HepG2 (cell line): ENCODE measurements around the gene RBM34. TPM values are rescaled to one million over a fixed set of nuclear protein-coding genes. Genes with fewer than 3 reads are reported as not detected.

Experiments used
- ASH2L ChIP-seq: fragments of 300-600, 200-600 bp; sonication (generic); IDR thresholded peaks from 2 replicates; pipeline ENCODE4 v1.7.0; 2017; ENCODE audit warnings: low read depth, mild to moderate bottlenecking, moderate library complexity, mixed read lengths, low read length; ENCODE audit not compliant: insufficient read length
- CEBPB ChIP-seq: IDR thresholded peaks from 2 replicates; pipeline ENCODE4 v1.6.1; 2011; ENCODE audit warnings: low read depth, low read length, improper control_type of control experiment, borderline replicate concordance
- ELK4 ChIP-seq: sonication (generic); formaldehyde crosslinking; IDR thresholded peaks from 2 replicates; pipeline ENCODE4 v1.9.0; 2021; ENCODE audit warnings: missing genetic modification reagents, borderline replicate concordance
- HNRNPH1 ChIP-seq: fragments of 200-400 bp; formaldehyde crosslinking; optimal IDR thresholded peaks from 2 replicates; pipeline ENCODE3; 2017; ENCODE audit warnings: mild to moderate bottlenecking, low read depth, low read length
- JDP2 ChIP-seq: sonication (generic); formaldehyde crosslinking; IDR thresholded peaks from 2 replicates; pipeline ENCODE4 v1.8.1; 2022; ENCODE audit warnings: missing genetic modification reagents, borderline replicate concordance
- KDM2A ChIP-seq: sonication (generic); formaldehyde crosslinking; IDR thresholded peaks from 2 replicates; pipeline ENCODE4 v1.4.0; 2020; ENCODE audit warnings: low read depth, missing genetic modification reagents, borderline replicate concordance
- KLF13 ChIP-seq: sonication (generic); formaldehyde crosslinking; IDR thresholded peaks from 2 replicates; pipeline ENCODE4 v1.4.0; 2020; ENCODE audit warnings: mild to moderate bottlenecking, missing genetic modification reagents
- MIXL1 ChIP-seq: IDR thresholded peaks from 2 replicates; pipeline ENCODE4 v1.6.1; 2016
- MXD3 ChIP-seq: IDR thresholded peaks from 2 replicates; pipeline ENCODE4 v1.6.1; 2016; ENCODE audit warnings: mild to moderate bottlenecking, missing biosample characterization, missing genetic modification reagents
- PHF5A ChIP-seq: IDR thresholded peaks from one replicate; pipeline ENCODE4 v1.6.1; 2018; ENCODE audit warnings: low read depth, missing genetic modification reagents; ENCODE audit not compliant: unreplicated experiment
- SOX5 ChIP-seq: IDR thresholded peaks from 2 replicates; pipeline ENCODE4 v1.6.1; 2016; ENCODE audit warnings: borderline replicate concordance
- TARDBP ChIP-seq: sonication (generic); formaldehyde crosslinking; IDR thresholded peaks from 2 replicates; pipeline ENCODE4 v1.8.0; 2022; ENCODE audit warnings: mild to moderate bottlenecking, missing genetic modification reagents
- TMF1 ChIP-seq: sonication (generic); formaldehyde crosslinking; IDR thresholded peaks from 2 replicates; pipeline ENCODE4 v1.8.1; 2022; ENCODE audit warnings: low read depth, missing genetic modification reagents
- ZFP1 ChIP-seq: IDR thresholded peaks from 2 replicates; pipeline ENCODE4 v1.6.1; 2016
- ZKSCAN5 ChIP-seq: sonication (generic); formaldehyde crosslinking; IDR thresholded peaks from 2 replicates; pipeline ENCODE4 v1.5.1; 2020; ENCODE audit warnings: mild to moderate bottlenecking, missing genetic modification reagents
- ZMYM2 ChIP-seq: sonication (generic); formaldehyde crosslinking; IDR thresholded peaks from 2 replicates; pipeline ENCODE4 v1.8.0; 2022; ENCODE audit warnings: mild to moderate bottlenecking, missing genetic modification reagents
- ZNF646 ChIP-seq: sonication (generic); formaldehyde crosslinking; IDR thresholded peaks from 2 replicates; pipeline ENCODE4 v1.9.0; 2021; ENCODE audit warnings: mild to moderate bottlenecking, missing genetic modification reagents
- ZNF768 ChIP-seq: sonication (generic); formaldehyde crosslinking; IDR thresholded peaks from 2 replicates; pipeline ENCODE4 v1.4.0; 2020; ENCODE audit warnings: missing genetic modification reagents
- ZUFSP ChIP-seq: sonication (generic); formaldehyde crosslinking; IDR thresholded peaks from 2 replicates; pipeline ENCODE4 v1.9.0; 2021; ENCODE audit warnings: missing genetic modification reagents, mild to moderate bottlenecking, borderline replicate concordance
- polyA plus RNA-seq, 8 experiments: library from polyadenylated mRNA; depleted of rRNA in 3 of 8; stranded (reverse) in 7 of 8; unstranded in 1 of 8; fragments of >200 nt; fragmentation: Illumina TruSeq in 4 of 8; extraction: Trizol in 4 of 8; gene quantifications; 2 replicates each; pipeline versions ENCODE4 v1.2.1 to v1.2.3, GENCODE V29; 2011 to 2016; ENCODE audit warnings: low read depth in 4 of 8, missing spikeins in 1 of 8, mixed read lengths in 1 of 8; ENCODE audit not compliant: insufficient read depth in 1 of 8
- total RNA-seq, 5 experiments: library from RNA; depleted of rRNA; stranded (reverse); fragments of >200 nt; fragmentation: Illumina TruSeq; extraction: Trizol; gene quantifications; 2 replicates each; pipeline ENCODE4 v1.2.3, GENCODE V29; 2016; ENCODE audit warnings: low read depth in 1 of 5

Gene RBM34
- total and polyA plus RNA-seq, 2 of the 13 experiments (the other 11 are each of a cell fraction or from before 2014, with no cell fraction given), result 34.7 to 73.0 TPM

- TF ChIP-seq TMF1 (CRISPR knock-in tag) (no peak; the same call in 1 of the 2 replicates), JDP2 (CRISPR knock-in tag) (peak; percentile 29; the same call in 1 of the 2 replicates), MXD3 (CRISPR knock-in tag) (peak; percentile 71; the same call in 1 of the 2 replicates), ZKSCAN5 (CRISPR knock-in tag) (0 out of 2 replicates have a peak, but pooled peaks have one; percentile 64), ZNF768 (CRISPR knock-in tag) (peak; percentile 68; the same call in 1 of the 2 replicates), ZUFSP (no peak), ZMYM2 (peak; percentile 65; the same call in 1 of the 2 replicates), HNRNPH1 (no peak), ZFP1 (no peak), KDM2A (CRISPR knock-in tag) (peak; percentile 90), TARDBP (CRISPR knock-in tag) (peak; percentile 76; the same call in 1 of the 2 replicates), ZNF646 (CRISPR knock-in tag) (no peak), CEBPB (peak; percentile 39; the same call in 1 of the 2 replicates), PHF5A (CRISPR knock-in tag) (no peak), ASH2L (peak; percentile 89), ELK4 (CRISPR knock-in tag) (0 out of 2 replicates have a peak, but pooled peaks have one; percentile 75), MIXL1 (CRISPR knock-in tag) (peak; percentile 85; the same call in 1 of the 2 replicates), SOX5 (CRISPR knock-in tag) (peak; percentile 82; the same call in 1 of the 2 replicates), KLF13 (peak; percentile 91; the same call in 1 of the 2 replicates)
Measured at GRCh38 chr1:235128456-235129328, 32.4 kb downstream of the RBM34 start, which contains the start of gene TOMM20 (continued).
